GM23338 (cell line): ENCODE data around the gene P2RY6.

Experiments
- CREB1 ChIP-seq: fragments of 250-450 bp; sonication (Bioruptor Pico); IDR thresholded peaks from 2 replicates; pipeline ENCODE4 v1.5.0; 2020; ENCODE audit warnings: low read depth, mild to moderate bottlenecking, moderate library complexity
- EZH2 ChIP-seq: fragments of 200-600 bp; sonication (generic); IDR thresholded peaks from one replicate; pipeline ENCODE4 v1.8.0; 2017; ENCODE audit warnings: antibody characterized with exemption, mild to moderate bottlenecking, low read depth; ENCODE audit not compliant: unreplicated experiment
- EZH2phosphoT487 ChIP-seq: fragments of 200-600 bp; sonication (generic); IDR thresholded peaks from one replicate; pipeline ENCODE4 v1.8.1; 2018; ENCODE audit warnings: antibody characterized with exemption; ENCODE audit not compliant: unreplicated experiment
- JUNB ChIP-seq: IDR thresholded peaks from one replicate; pipeline ENCODE4 v1.6.1; 2016; ENCODE audit warnings: antibody characterized with exemption; ENCODE audit not compliant: unreplicated experiment
- NANOG ChIP-seq: IDR thresholded peaks from 2 replicates; pipeline ENCODE4 v1.6.1; 2016; ENCODE audit warnings: antibody characterized with exemption, borderline replicate concordance
- POLR2AphosphoS5 ChIP-seq: IDR thresholded peaks from 2 replicates; pipeline ENCODE4 v1.6.1; 2016; ENCODE audit warnings: antibody characterized with exemption, low read depth
- STAT1 ChIP-seq: IDR thresholded peaks from one replicate; pipeline ENCODE4 v1.6.1; 2016; ENCODE audit warnings: antibody characterized with exemption; ENCODE audit not compliant: unreplicated experiment
- ZNF114 ChIP-seq: fragments of 250-450 bp; sonication (Bioruptor Pico); IDR thresholded peaks from 2 replicates; pipeline ENCODE4 v1.5.0; 2020; ENCODE audit warnings: mild to moderate bottlenecking, moderate library complexity
- ZNF331 ChIP-seq: fragments of 250-450 bp; sonication (Bioruptor Pico); IDR thresholded peaks from 2 replicates; pipeline ENCODE4 v1.5.0; 2020; ENCODE audit warnings: low read depth, mild to moderate bottlenecking, moderate library complexity
- ZNF462 ChIP-seq: fragments of 250-450 bp; sonication (Bioruptor Pico); IDR thresholded peaks from 2 replicates; pipeline ENCODE4 v1.5.0; 2020; ENCODE audit warnings: mild to moderate bottlenecking, moderate library complexity
- TF ChIP-seq, protein P1 (sequence below), 2 experiments: fragments of 200-600 bp in 1 of 2; sonication (generic) in 1 of 2; conservative IDR thresholded peaks; 2 replicates each; pipeline versions ENCODE4 v1.5.1 to v1.6.1; 2016 to 2017; ENCODE audit warnings: antibody characterized with exemption in 2 of 2, low read depth in 2 of 2, mild to moderate bottlenecking in 2 of 2, moderate library complexity in 1 of 2
- TF ChIP-seq, protein P2 (sequence below): IDR thresholded peaks from 2 replicates; pipeline ENCODE4 v1.6.1; 2016; ENCODE audit warnings: antibody characterized with exemption
- TF ChIP-seq, protein P3 (sequence below): IDR thresholded peaks from one replicate; pipeline ENCODE4 v1.6.1; 2018; ENCODE audit warnings: antibody characterized with exemption; ENCODE audit not compliant: unreplicated experiment

- TF ChIP-seq, protein P1, sequence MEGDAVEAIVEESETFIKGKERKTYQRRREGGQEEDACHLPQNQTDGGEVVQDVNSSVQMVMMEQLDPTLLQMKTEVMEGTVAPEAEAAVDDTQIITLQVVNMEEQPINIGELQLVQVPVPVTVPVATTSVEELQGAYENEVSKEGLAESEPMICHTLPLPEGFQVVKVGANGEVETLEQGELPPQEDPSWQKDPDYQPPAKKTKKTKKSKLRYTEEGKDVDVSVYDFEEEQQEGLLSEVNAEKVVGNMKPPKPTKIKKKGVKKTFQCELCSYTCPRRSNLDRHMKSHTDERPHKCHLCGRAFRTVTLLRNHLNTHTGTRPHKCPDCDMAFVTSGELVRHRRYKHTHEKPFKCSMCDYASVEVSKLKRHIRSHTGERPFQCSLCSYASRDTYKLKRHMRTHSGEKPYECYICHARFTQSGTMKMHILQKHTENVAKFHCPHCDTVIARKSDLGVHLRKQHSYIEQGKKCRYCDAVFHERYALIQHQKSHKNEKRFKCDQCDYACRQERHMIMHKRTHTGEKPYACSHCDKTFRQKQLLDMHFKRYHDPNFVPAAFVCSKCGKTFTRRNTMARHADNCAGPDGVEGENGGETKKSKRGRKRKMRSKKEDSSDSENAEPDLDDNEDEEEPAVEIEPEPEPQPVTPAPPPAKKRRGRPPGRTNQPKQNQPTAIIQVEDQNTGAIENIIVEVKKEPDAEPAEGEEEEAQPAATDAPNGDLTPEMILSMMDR (conservative IDR thresholded peaks at IDR 0.05; ENCODE audit: low read depth in 2 of 2) = no peak
- no peak for TF ChIP-seq EZH2phosphoT487
- no peak for TF ChIP-seq POLR2AphosphoS5
- no peak for TF ChIP-seq EZH2
- TF ChIP-seq, protein P2, sequence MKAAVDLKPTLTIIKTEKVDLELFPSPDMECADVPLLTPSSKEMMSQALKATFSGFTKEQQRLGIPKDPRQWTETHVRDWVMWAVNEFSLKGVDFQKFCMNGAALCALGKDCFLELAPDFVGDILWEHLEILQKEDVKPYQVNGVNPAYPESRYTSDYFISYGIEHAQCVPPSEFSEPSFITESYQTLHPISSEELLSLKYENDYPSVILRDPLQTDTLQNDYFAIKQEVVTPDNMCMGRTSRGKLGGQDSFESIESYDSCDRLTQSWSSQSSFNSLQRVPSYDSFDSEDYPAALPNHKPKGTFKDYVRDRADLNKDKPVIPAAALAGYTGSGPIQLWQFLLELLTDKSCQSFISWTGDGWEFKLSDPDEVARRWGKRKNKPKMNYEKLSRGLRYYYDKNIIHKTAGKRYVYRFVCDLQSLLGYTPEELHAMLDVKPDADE = no peak
- TF ChIP-seq CREB1 (CRISPR knock-in tag) = no peak
- no peak for TF ChIP-seq NANOG
- no peak for TF ChIP-seq ZNF331 (CRISPR knock-in tag)
- TF ChIP-seq, protein P3, sequence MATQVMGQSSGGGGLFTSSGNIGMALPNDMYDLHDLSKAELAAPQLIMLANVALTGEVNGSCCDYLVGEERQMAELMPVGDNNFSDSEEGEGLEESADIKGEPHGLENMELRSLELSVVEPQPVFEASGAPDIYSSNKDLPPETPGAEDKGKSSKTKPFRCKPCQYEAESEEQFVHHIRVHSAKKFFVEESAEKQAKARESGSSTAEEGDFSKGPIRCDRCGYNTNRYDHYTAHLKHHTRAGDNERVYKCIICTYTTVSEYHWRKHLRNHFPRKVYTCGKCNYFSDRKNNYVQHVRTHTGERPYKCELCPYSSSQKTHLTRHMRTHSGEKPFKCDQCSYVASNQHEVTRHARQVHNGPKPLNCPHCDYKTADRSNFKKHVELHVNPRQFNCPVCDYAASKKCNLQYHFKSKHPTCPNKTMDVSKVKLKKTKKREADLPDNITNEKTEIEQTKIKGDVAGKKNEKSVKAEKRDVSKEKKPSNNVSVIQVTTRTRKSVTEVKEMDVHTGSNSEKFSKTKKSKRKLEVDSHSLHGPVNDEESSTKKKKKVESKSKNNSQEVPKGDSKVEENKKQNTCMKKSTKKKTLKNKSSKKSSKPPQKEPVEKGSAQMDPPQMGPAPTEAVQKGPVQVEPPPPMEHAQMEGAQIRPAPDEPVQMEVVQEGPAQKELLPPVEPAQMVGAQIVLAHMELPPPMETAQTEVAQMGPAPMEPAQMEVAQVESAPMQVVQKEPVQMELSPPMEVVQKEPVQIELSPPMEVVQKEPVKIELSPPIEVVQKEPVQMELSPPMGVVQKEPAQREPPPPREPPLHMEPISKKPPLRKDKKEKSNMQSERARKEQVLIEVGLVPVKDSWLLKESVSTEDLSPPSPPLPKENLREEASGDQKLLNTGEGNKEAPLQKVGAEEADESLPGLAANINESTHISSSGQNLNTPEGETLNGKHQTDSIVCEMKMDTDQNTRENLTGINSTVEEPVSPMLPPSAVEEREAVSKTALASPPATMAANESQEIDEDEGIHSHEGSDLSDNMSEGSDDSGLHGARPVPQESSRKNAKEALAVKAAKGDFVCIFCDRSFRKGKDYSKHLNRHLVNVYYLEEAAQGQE = no peak
- TF ChIP-seq STAT1 = no peak
- TF ChIP-seq JUNB = no peak
- no peak for TF ChIP-seq ZNF462
- no peak for TF ChIP-seq ZNF114 (CRISPR knock-in tag)
Measured at GRCh38 chr11:73262851-73263495, 9.2 kb upstream of the P2RY6 start.
